ENCODE measurements around the gene MITF. TPM values are rescaled to one million over a fixed set of nuclear protein-coding genes. Genes with fewer than 3 reads are reported as not detected.

The MITF gene
- polyA plus RNA-seq, 4 donors: 0.22 to 2.2 (median 1.6) TPM

- Histone ChIP-seq H3K4me1 (ENCODE audit: control insufficient read depth in 3 of 3, insufficient read depth in 2 of 3, low read depth in 1 of 3, low read length in 2 of 3) (peaks cover 0 to 2% (median 0%) of the 10 kb centered on the region in 3 donors), H3K27ac (ENCODE audit: low read depth in 1 of 3, low read length in 2 of 3) (no peak overlapping the region), H3K27me3 (ENCODE audit: control insufficient read depth in 3 of 3, insufficient read depth in 3 of 3, low read length in 3 of 3) (no peaks in the 10 kb centered on the region), H3K4me3 (ENCODE audit: low read depth in 1 of 3, low read length in 3 of 3) (no peak overlapping the region), H3K9me3 (ENCODE audit: control insufficient read depth in 2 of 2, insufficient read depth in 1 of 2, low read depth in 1 of 2, low read length in 1 of 2) (no peaks in the 10 kb centered on the region), H3K36me3 (ENCODE audit: control insufficient read depth in 3 of 3, insufficient read depth in 2 of 3, low read depth in 1 of 3, low read length in 3 of 3) (no peaks in the 10 kb centered on the region)
- DNase-seq: no peak
- no peak for FAIRE-seq
- 62 to 70% (median 68%) methylated on average over 2 of the region's 2 CpGs for WGBS, 3 donors
Observed at GRCh38 chr3:69867941-69868505, 128.8 kb downstream of the MITF start.

- H3K4me1 ChIP-seq (ENCODE audit: control insufficient read depth in 3 of 3, insufficient read depth in 2 of 3, low read depth in 1 of 3, low read length in 2 of 3): peaks cover 0 to 2% (median 0%) of the 10 kb centered on the region in 3 donors
- H3K27me3 ChIP-seq (ENCODE audit: control insufficient read depth in 3 of 3, insufficient read depth in 3 of 3, low read length in 3 of 3): no peaks in the 10 kb centered on the region
- FAIRE-seq: no peak
- H3K27ac ChIP-seq (ENCODE audit: low read depth in 1 of 3, low read length in 2 of 3): no peak overlapping the region
- no peaks in the 10 kb centered on the region for H3K9me3 ChIP-seq (ENCODE audit: control insufficient read depth in 2 of 2, insufficient read depth in 1 of 2, low read depth in 1 of 2, low read length in 1 of 2)
- no peak overlapping the region for H3K4me3 ChIP-seq (ENCODE audit: low read depth in 1 of 3, low read length in 3 of 3)
- H3K36me3 ChIP-seq (ENCODE audit: control insufficient read depth in 3 of 3, insufficient read depth in 2 of 3, low read depth in 1 of 3, low read length in 3 of 3): no peaks in the 10 kb centered on the region
- 90 to 97% (median 92%) methylated on average over 3 of the region's 3 CpGs for WGBS, 3 donors
- no peak for DNase-seq
Observed at GRCh38 chr3:69868841-69869420, 129.7 kb downstream of the MITF start.

GRCh38 chr3:69869643-69870042 lies 130.4 kb downstream of the MITF start:
- WGBS, 3 donors: 88 to 94% (median 93%) methylated on average over 5 of the region's 5 CpGs
- no peaks in the 10 kb centered on the region for H3K36me3 ChIP-seq (ENCODE audit: control insufficient read depth in 3 of 3, insufficient read depth in 2 of 3, low read depth in 1 of 3, low read length in 3 of 3)
- no peaks in the 10 kb centered on the region for H3K27me3 ChIP-seq (ENCODE audit: control insufficient read depth in 3 of 3, insufficient read depth in 3 of 3, low read length in 3 of 3)
- H3K4me1 ChIP-seq (ENCODE audit: control insufficient read depth in 3 of 3, insufficient read depth in 2 of 3, low read depth in 1 of 3, low read length in 2 of 3): peaks cover 0 to 2% (median 0%) of the 10 kb centered on the region in 3 donors
- no peak overlapping the region for H3K4me3 ChIP-seq (ENCODE audit: low read depth in 1 of 3, low read length in 3 of 3)
- H3K9me3 ChIP-seq (ENCODE audit: control insufficient read depth in 2 of 2, insufficient read depth in 1 of 2, low read depth in 1 of 2, low read length in 1 of 2): no peaks in the 10 kb centered on the region
- no peak for FAIRE-seq
- H3K27ac ChIP-seq (ENCODE audit: low read depth in 1 of 3, low read length in 2 of 3): no peak overlapping the region
- DNase-seq: no peak

GRCh38 chr3:69871251-69871650 lies 132.0 kb downstream of the MITF start:
- no peaks in the 10 kb centered on the region for H3K9me3 ChIP-seq (ENCODE audit: control insufficient read depth in 2 of 2, insufficient read depth in 1 of 2, low read depth in 1 of 2, low read length in 1 of 2)
- H3K36me3 ChIP-seq (ENCODE audit: control insufficient read depth in 3 of 3, insufficient read depth in 2 of 3, low read depth in 1 of 3, low read length in 3 of 3): no peaks in the 10 kb centered on the region
- H3K4me3 ChIP-seq (ENCODE audit: low read depth in 1 of 3, low read length in 3 of 3): no peak overlapping the region
- no peak overlapping the region for H3K27ac ChIP-seq (ENCODE audit: low read depth in 1 of 3, low read length in 2 of 3)
- H3K4me1 ChIP-seq (ENCODE audit: control insufficient read depth in 3 of 3, insufficient read depth in 2 of 3, low read depth in 1 of 3, low read length in 2 of 3): no peaks in the 10 kb centered on the region
- DNase-seq (no peak), FAIRE-seq (no peak)
- no peaks in the 10 kb centered on the region for H3K27me3 ChIP-seq (ENCODE audit: control insufficient read depth in 3 of 3, insufficient read depth in 3 of 3, low read length in 3 of 3)
- 27 to 66% (median 38%) methylated on average over 2 of the region's 2 CpGs for WGBS, 3 donors

GRCh38 chr3:69871868-69872267 lies 132.6 kb downstream of the MITF start:
- FAIRE-seq (no peak), DNase-seq (no peak)
- H3K27ac ChIP-seq (ENCODE audit: low read depth in 1 of 3, low read length in 2 of 3): no peak overlapping the region
- no peaks in the 10 kb centered on the region for H3K9me3 ChIP-seq (ENCODE audit: control insufficient read depth in 2 of 2, insufficient read depth in 1 of 2, low read depth in 1 of 2, low read length in 1 of 2)
- WGBS, 3 donors: 54 to 76% (median 59%) methylated on average over 3 of the region's 3 CpGs
- H3K36me3 ChIP-seq (ENCODE audit: control insufficient read depth in 3 of 3, insufficient read depth in 2 of 3, low read depth in 1 of 3, low read length in 3 of 3): no peaks in the 10 kb centered on the region
- no peaks in the 10 kb centered on the region for H3K27me3 ChIP-seq (ENCODE audit: control insufficient read depth in 3 of 3, insufficient read depth in 3 of 3, low read length in 3 of 3)
- no peak overlapping the region for H3K4me3 ChIP-seq (ENCODE audit: low read depth in 1 of 3, low read length in 3 of 3)
- no peaks in the 10 kb centered on the region for H3K4me1 ChIP-seq (ENCODE audit: control insufficient read depth in 3 of 3, insufficient read depth in 2 of 3, low read depth in 1 of 3, low read length in 2 of 3)

- Histone ChIP-seq H3K4me3 (ENCODE audit: low read depth in 1 of 3, low read length in 3 of 3) (no peak overlapping the region), H3K9me3 (ENCODE audit: control insufficient read depth in 2 of 2, insufficient read depth in 1 of 2, low read depth in 1 of 2, low read length in 1 of 2) (no peaks in the 10 kb centered on the region), H3K27ac (ENCODE audit: low read depth in 1 of 3, low read length in 2 of 3) (no peak overlapping the region), H3K27me3 (ENCODE audit: control insufficient read depth in 3 of 3, insufficient read depth in 3 of 3, low read length in 3 of 3) (no peaks in the 10 kb centered on the region), H3K36me3 (ENCODE audit: control insufficient read depth in 3 of 3, insufficient read depth in 2 of 3, low read depth in 1 of 3, low read length in 3 of 3) (no peaks in the 10 kb centered on the region), H3K4me1 (ENCODE audit: control insufficient read depth in 3 of 3, insufficient read depth in 2 of 3, low read depth in 1 of 3, low read length in 2 of 3) (no peaks in the 10 kb centered on the region)
- no peak for DNase-seq
- 79 to 90% (median 82%) methylated on average over 4 of the region's 4 CpGs for WGBS, 3 donors
- no peak for FAIRE-seq
Observed at GRCh38 chr3:69872783-69873378, 133.6 kb downstream of the MITF start.

- 89 to 94% (median 91%) methylated on average over 9 of the region's 9 CpGs for WGBS, 3 donors
- DNase-seq (no peak), FAIRE-seq (no peak)
- Histone ChIP-seq H3K4me3 (ENCODE audit: low read depth in 1 of 3, low read length in 3 of 3) (no peak overlapping the region), H3K36me3 (ENCODE audit: control insufficient read depth in 3 of 3, insufficient read depth in 2 of 3, low read depth in 1 of 3, low read length in 3 of 3) (no peaks in the 10 kb centered on the region), H3K27me3 (ENCODE audit: control insufficient read depth in 3 of 3, insufficient read depth in 3 of 3, low read length in 3 of 3) (no peaks in the 10 kb centered on the region), H3K27ac (ENCODE audit: low read depth in 1 of 3, low read length in 2 of 3) (no peak overlapping the region), H3K4me1 (ENCODE audit: control insufficient read depth in 3 of 3, insufficient read depth in 2 of 3, low read depth in 1 of 3, low read length in 2 of 3) (no peaks in the 10 kb centered on the region), H3K9me3 (ENCODE audit: control insufficient read depth in 2 of 2, insufficient read depth in 1 of 2, low read depth in 1 of 2, low read length in 1 of 2) (no peaks in the 10 kb centered on the region)
Observed at GRCh38 chr3:69876073-69876472, 136.8 kb downstream of the MITF start.

- Histone ChIP-seq H3K27ac (ENCODE audit: low read depth in 1 of 3, low read length in 2 of 3) (no peak overlapping the region), H3K4me3 (ENCODE audit: low read depth in 1 of 3, low read length in 3 of 3) (no peak overlapping the region), H3K4me1 (ENCODE audit: control insufficient read depth in 3 of 3, insufficient read depth in 2 of 3, low read depth in 1 of 3, low read length in 2 of 3) (no peaks in the 10 kb centered on the region), H3K9me3 (ENCODE audit: control insufficient read depth in 2 of 2, insufficient read depth in 1 of 2, low read depth in 1 of 2, low read length in 1 of 2) (no peaks in the 10 kb centered on the region), H3K36me3 (ENCODE audit: control insufficient read depth in 3 of 3, insufficient read depth in 2 of 3, low read depth in 1 of 3, low read length in 3 of 3) (no peaks in the 10 kb centered on the region), H3K27me3 (ENCODE audit: control insufficient read depth in 3 of 3, insufficient read depth in 3 of 3, low read length in 3 of 3) (no peaks in the 10 kb centered on the region)
- 81 to 92% (median 91%) methylated on average over 3 of the region's 3 CpGs for WGBS, 3 donors
- DNase-seq: no peak
- FAIRE-seq: no peak
Observed at GRCh38 chr3:69878254-69878653, 139.0 kb downstream of the MITF start.
